A549 (cell line): Measurements from ENCODE around the gene CD55.

Experiments
- CTCF ChIP-seq: fragments of >200 bp; sonication (Bioruptor Twin); formaldehyde crosslinking; IDR thresholded peaks from 3 replicates; pipeline ENCODE4 v1.5.1; 2016
- POLR2A ChIP-seq: IDR thresholded peaks from 2 replicates; pipeline ENCODE4 v1.6.1; 2012; ENCODE audit warnings: mild to moderate bottlenecking, low read length

GRCh38 chr1:207355060-207355459, 33.6 kb downstream of the CD55 start:
- TF ChIP-seq CTCF (no peak), POLR2A (no peak)
